PC-3 (cell line): ENCODE data around the gene LAS1L. TPM values are rescaled to one million over a fixed set of nuclear protein-coding genes. Genes with fewer than 3 reads are reported as not detected.
A peak's percentile ranks its signal among the peaks of the same experiment; 100 is the strongest.
"Not testable (repeated sequence)": the region's sequence is repeated elsewhere in the genome, so short reads cannot be mapped to it uniquely, and the experiment has no call there.

Experiments used
- ATAC-seq: fragments of 200-7000 bp; cut with Tn5 transposase; 2 replicates; pipeline ENCODE4 v1.9.1; 2020; ENCODE audit warnings: mild to moderate bottlenecking, moderate library complexity
- BruUV-seq: library from RNA; stranded (reverse); fragments of 400-500 nt; replicated peaks from 2 replicates; lab custom pipeline; 2021; lab: Mats Ljungman, UMichigan
- CTCF ChIA-PET: fragments of 300-600 bp; sonication (Branson Sonifier 250); formaldehyde crosslinking; loops from one replicate; lab custom pipeline; 2022; ENCODE audit warnings: antibody characterized with exemption; lab: Charles Lee
- POLR2A ChIA-PET: fragments of 300-600 bp; sonication (Branson Sonifier 250); formaldehyde crosslinking; loops from one replicate; lab custom pipeline; 2022; ENCODE audit warnings: antibody characterized with exemption; ENCODE audit not compliant: unreplicated experiment; lab: Charles Lee
- DNase-seq: peaks from one replicate; pipeline ENCODE4 v3.0.0-alpha.2; 2015
- H2AFZ ChIP-seq: fragments of 300-600 bp; sonication (generic); 2 replicates; pipeline ENCODE4 v1.6.0; 2016; ENCODE audit warnings: antibody characterized with exemption, low read length
- H3F3A ChIP-seq: fragments of 300-600 bp; sonication (generic); one replicate; pipeline ENCODE4 v1.6.0; 2017; ENCODE audit warnings: antibody characterized with exemption, low read length, control low read depth, mild to moderate bottlenecking; ENCODE audit not compliant: unreplicated experiment
- H3K27ac ChIP-seq: fragments of 300-600 bp; sonication (generic); 2 replicates; pipeline ENCODE4 v1.5.1; 2016; ENCODE audit warnings: mild to moderate bottlenecking, low read length
- H3K27me3 ChIP-seq: fragments of 300-600 bp; sonication (generic); 2 replicates; pipeline ENCODE4 v1.6.1; 2016; ENCODE audit warnings: low read length, mixed read lengths
- H3K36me3 ChIP-seq: fragments of 300-600 bp; sonication (generic); 2 replicates; pipeline ENCODE4 v1.6.1; 2016; ENCODE audit warnings: low read depth, mixed run types, low read length, mixed read lengths
- H3K4me1 ChIP-seq: fragments of 300-600 bp; sonication (generic); 2 replicates; pipeline ENCODE4 v1.5.1; 2016; ENCODE audit warnings: low read length; ENCODE audit not compliant: insufficient read depth
- H3K4me2 ChIP-seq: fragments of 300-600 bp; sonication (generic); 2 replicates; pipeline ENCODE4 v1.6.0; 2016; ENCODE audit warnings: low read length
- H3K4me3 ChIP-seq: fragments of 300-600 bp; sonication (generic); 2 replicates; pipeline ENCODE4 v1.5.1; 2016; ENCODE audit warnings: mild to moderate bottlenecking, low read length, mixed read lengths
- H3K79me2 ChIP-seq: fragments of 300-600 bp; sonication (generic); 2 replicates; pipeline ENCODE4 v1.6.1; 2017; ENCODE audit warnings: low read length, mixed read lengths
- H3K9ac ChIP-seq: fragments of 300-600 bp; sonication (generic); 2 replicates; pipeline ENCODE4 v1.6.0; 2016; ENCODE audit warnings: mild to moderate bottlenecking, low read length
- H3K9me2 ChIP-seq: fragments of 300-600 bp; sonication (generic); replicated peaks from 2 replicates; pipeline ENCODE4 v1.6.1; 2016; ENCODE audit warnings: mixed run types, low read length, mixed read lengths
- H3K9me3 ChIP-seq: fragments of 300-600 bp; sonication (generic); 2 replicates; pipeline ENCODE4 v1.6.1; 2016; ENCODE audit warnings: low read length, mixed read lengths
- H4K20me1 ChIP-seq: fragments of 300-600 bp; sonication (generic); 2 replicates; pipeline ENCODE4 v1.6.1; 2016; ENCODE audit warnings: low read length, mixed read lengths
- EZH2 ChIP-seq: fragments of 300-600 bp; sonication (generic); IDR thresholded peaks from one replicate; pipeline ENCODE4 v1.6.1; 2017; ENCODE audit warnings: antibody characterized with exemption, mild to moderate bottlenecking, low read length; ENCODE audit not compliant: unreplicated experiment
- EZH2phosphoT487 ChIP-seq: fragments of 300-600 bp; sonication (generic); IDR thresholded peaks from 2 replicates; pipeline ENCODE4 v1.6.1; 2018; ENCODE audit warnings: mild to moderate bottlenecking, antibody characterized with exemption, low read length, borderline replicate concordance
- intact Hi-C: fragments of 100-400 bp; cut with micrococcal nuclease; formaldehyde crosslinking; loops from 2 replicates; pipeline ENCODE4 v1.9.0; 2023
- total RNA-seq: library from RNA; depleted of rRNA; stranded (reverse); fragments of >200 nt; gene quantifications from 2 replicates; pipeline ENCODE4 v1.2.3, GENCODE V29; 2014
- TF ChIP-seq, protein P1 (sequence below): fragments of 300-600 bp; sonication (generic); conservative IDR thresholded peaks from 2 replicates; pipeline ENCODE4 v1.5.1; 2017; ENCODE audit warnings: antibody characterized with exemption, low read depth, mild to moderate bottlenecking, low read length

Gene LAS1L
- total RNA-seq, 1 experiment from 2014 or later: 69.0 TPM

DNA sequence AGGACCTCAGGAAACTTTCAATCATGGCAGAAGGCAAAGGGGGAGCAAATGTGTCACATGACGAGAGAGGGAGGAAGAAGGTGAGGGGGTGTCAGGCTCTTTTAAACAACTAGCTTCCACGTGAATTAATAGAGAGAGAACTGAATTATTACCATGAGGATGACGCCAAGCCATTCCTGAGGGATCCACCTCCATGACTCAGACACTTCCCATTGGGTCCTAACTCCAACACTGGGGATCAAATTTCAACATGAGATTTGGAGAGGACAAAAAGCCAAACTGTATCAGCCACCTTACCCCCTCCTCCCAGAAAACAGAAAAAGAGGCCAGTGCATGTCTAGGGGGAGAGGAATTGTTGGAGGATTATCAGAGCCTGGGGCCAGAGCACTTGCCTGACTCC, 40.4 kb upstream of the LAS1L start:
- CTCF ChIA-PET: no interaction called here
- DNase-seq: peak; percentile 24
- no peak for ATAC-seq

DNA sequence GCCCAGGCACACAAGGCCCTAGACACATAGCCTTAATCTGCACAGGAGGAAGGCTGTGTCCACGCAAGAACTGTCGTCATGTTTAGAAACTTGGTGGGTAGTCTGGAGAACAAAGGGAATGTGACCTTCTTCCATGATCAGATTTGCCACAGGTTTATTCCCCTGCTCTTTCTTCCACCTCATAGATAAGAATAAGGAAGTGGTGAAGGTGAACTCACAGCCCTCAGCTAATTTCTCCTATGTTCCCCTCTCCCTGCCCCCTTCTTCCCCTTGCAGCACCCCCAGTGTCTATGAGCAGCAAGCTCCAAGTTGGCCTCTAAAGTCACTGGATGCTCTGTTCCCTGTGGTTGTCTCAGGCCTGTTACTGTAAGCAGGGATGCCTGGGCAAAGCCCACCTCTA, 39.8 kb upstream of the LAS1L start:
- Histone ChIP-seq H3K4me2 (no peak overlapping the region), H3K79me2 (no peaks in the 10 kb centered on the region), H4K20me1 (no peaks in the 10 kb centered on the region), H3K36me3 (no peaks in the 10 kb centered on the region), H3F3A (no peaks in the 10 kb centered on the region), H3K27me3 (no peaks in the 10 kb centered on the region), H3K27ac (no peak overlapping the region), H3K4me3 (no peak overlapping the region), H3K9me3 (no peaks in the 10 kb centered on the region), H3K9me2 (no peaks in the 10 kb centered on the region), H3K4me1 (no peaks in the 10 kb centered on the region), H2AFZ (no peak overlapping the region), H3K9ac (no peak overlapping the region)
- POLR2A ChIA-PET: no interaction called here
- no TSS peak for BruUV-seq
- no peak for TF ChIP-seq EZH2phosphoT487
- no peak for TF ChIP-seq EZH2
- TF ChIP-seq, protein P1, sequence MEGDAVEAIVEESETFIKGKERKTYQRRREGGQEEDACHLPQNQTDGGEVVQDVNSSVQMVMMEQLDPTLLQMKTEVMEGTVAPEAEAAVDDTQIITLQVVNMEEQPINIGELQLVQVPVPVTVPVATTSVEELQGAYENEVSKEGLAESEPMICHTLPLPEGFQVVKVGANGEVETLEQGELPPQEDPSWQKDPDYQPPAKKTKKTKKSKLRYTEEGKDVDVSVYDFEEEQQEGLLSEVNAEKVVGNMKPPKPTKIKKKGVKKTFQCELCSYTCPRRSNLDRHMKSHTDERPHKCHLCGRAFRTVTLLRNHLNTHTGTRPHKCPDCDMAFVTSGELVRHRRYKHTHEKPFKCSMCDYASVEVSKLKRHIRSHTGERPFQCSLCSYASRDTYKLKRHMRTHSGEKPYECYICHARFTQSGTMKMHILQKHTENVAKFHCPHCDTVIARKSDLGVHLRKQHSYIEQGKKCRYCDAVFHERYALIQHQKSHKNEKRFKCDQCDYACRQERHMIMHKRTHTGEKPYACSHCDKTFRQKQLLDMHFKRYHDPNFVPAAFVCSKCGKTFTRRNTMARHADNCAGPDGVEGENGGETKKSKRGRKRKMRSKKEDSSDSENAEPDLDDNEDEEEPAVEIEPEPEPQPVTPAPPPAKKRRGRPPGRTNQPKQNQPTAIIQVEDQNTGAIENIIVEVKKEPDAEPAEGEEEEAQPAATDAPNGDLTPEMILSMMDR: no peak
- CTCF ChIA-PET: no interaction called here
- DNase-seq: no peak
- intact Hi-C loops: no loop called here
- no peak for ATAC-seq

More for the DNA sequence above, 40.4 kb upstream of the LAS1L start:
- H3K27ac ChIP-seq: no peak overlapping the region
- no peaks in the 10 kb centered on the region for H4K20me1 ChIP-seq
- no peak for TF ChIP-seq EZH2phosphoT487
- TF ChIP-seq, protein P1: no peak
- no peak for TF ChIP-seq EZH2
- H3K79me2 ChIP-seq: no peaks in the 10 kb centered on the region
- H3K4me3 ChIP-seq: no peak overlapping the region
- no peaks in the 10 kb centered on the region for H3K4me1 ChIP-seq
- intact Hi-C loops: no loop called here
- H3K9me2 ChIP-seq: no peaks in the 10 kb centered on the region
- H3K9ac ChIP-seq: no peak overlapping the region
- BruUV-seq: no TSS peak
- H3K27me3 ChIP-seq: peaks cover 4% of the 10 kb centered on the region; the same call in 1 of the 2 replicates
- H3K4me2 ChIP-seq: no peak overlapping the region
- H3K36me3 ChIP-seq: no peaks in the 10 kb centered on the region
- H3F3A ChIP-seq: no peaks in the 10 kb centered on the region
- POLR2A ChIA-PET: no interaction called here
- H3K9me3 ChIP-seq: no peaks in the 10 kb centered on the region
- no peak overlapping the region for H2AFZ ChIP-seq

DNA sequence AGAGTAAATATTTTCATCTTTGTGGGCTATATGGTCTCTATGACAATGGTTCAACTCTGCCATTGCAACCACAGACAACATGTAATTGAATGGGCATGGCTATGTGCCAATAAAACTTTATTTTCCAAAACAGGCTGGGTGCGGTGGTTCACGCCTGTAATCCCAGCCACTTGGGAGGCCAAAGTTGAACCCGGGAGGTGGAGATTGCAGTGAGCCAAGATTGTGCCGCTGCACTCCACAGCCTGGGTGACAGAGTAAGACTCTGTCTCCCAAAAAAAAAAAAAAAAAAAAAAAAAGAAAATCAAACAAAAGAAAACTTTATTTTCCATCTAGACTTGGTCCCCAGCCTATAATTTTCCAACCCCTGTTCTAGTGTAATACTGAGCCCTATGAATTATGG, 38.4 kb upstream of the LAS1L start:
- H3K27me3 ChIP-seq: no peaks in the 10 kb centered on the region
- ATAC-seq (no peak), DNase-seq (no peak)
- no peaks in the 10 kb centered on the region for H3F3A ChIP-seq
- no peaks in the 10 kb centered on the region for H3K9me2 ChIP-seq
- H2AFZ ChIP-seq: no peak overlapping the region
- POLR2A ChIA-PET: no interaction called here
- H3K36me3 ChIP-seq: no peaks in the 10 kb centered on the region
- CTCF ChIA-PET: no interaction called here
- no peaks in the 10 kb centered on the region for H3K79me2 ChIP-seq
- no peak overlapping the region for H3K4me2 ChIP-seq
- TF ChIP-seq EZH2: no peak
- no peak for TF ChIP-seq EZH2phosphoT487
- TF ChIP-seq, protein P1: no peak
- H3K9ac ChIP-seq: no peak overlapping the region
- no peaks in the 10 kb centered on the region for H3K4me1 ChIP-seq
- intact Hi-C loops: no loop called here
- no peaks in the 10 kb centered on the region for H3K9me3 ChIP-seq
- H4K20me1 ChIP-seq: no peaks in the 10 kb centered on the region
- BruUV-seq: no TSS peak
- no peak overlapping the region for H3K27ac ChIP-seq
- H3K4me3 ChIP-seq: no peak overlapping the region

DNA sequence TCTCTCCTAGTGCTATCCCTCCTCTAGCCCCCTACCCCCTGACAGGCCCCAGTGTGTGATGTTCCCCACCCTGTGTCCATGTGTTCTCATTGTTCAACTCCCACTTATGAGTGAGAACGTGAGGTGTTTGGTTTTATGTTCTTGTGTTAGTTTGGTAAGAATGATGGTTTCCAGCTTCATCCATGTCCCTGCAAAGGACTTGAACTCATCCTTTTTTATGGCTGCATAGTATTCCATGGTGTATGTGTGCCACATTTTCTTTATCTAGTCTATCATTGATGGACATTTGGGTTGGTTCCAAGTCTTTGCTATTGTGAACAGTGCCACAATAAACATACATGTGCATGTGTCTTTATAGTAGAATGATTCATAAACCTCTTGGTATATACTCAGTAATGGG, 28.3 kb upstream of the LAS1L start:
- H3K9me3 ChIP-seq, H3K9ac ChIP-seq, CTCF ChIA-PET, H3K27me3 ChIP-seq, ATAC-seq, H3K4me1 ChIP-seq, H3K27ac ChIP-seq, BruUV-seq, H3K4me2 ChIP-seq, DNase-seq, H3K79me2 ChIP-seq, H4K20me1 ChIP-seq, H3K4me3 ChIP-seq, intact Hi-C loops, H3F3A ChIP-seq, H3K9me2 ChIP-seq, H2AFZ ChIP-seq, POLR2A ChIA-PET, H3K36me3 ChIP-seq: not testable (repeated sequence)
